GM23248 (cell line): ENCODE measurements around the gene CSRP2. TPM values are rescaled to one million over a fixed set of nuclear protein-coding genes. Genes with fewer than 3 reads are reported as not detected.

Experiments used
- DNase-seq: peaks from one replicate; pipeline ENCODE4 v3.0.0-alpha.2; 2015
- H2AFZ ChIP-seq: fragments of 200-600 bp; sonication (generic); 2 replicates; pipeline ENCODE4 v1.6.1; 2016; ENCODE audit warnings: antibody characterized with exemption
- H3F3A ChIP-seq: fragments of 200-600 bp; sonication (generic); 2 replicates; pipeline ENCODE4 v1.6.1; 2016; ENCODE audit warnings: mild to moderate bottlenecking, antibody characterized with exemption, mixed run types; ENCODE audit not compliant: insufficient read depth
- H3K27ac ChIP-seq: fragments of 200-600 bp; sonication (generic); 2 replicates; pipeline ENCODE4 v1.5.1; 2016; ENCODE audit warnings: mild to moderate bottlenecking
- H3K27me3 ChIP-seq: fragments of 200-600 bp; sonication (generic); replicated peaks from 2 replicates; pipeline ENCODE4 v1.6.1; 2016; ENCODE audit warnings: mild to moderate bottlenecking; ENCODE audit not compliant: insufficient read depth
- H3K36me3 ChIP-seq: fragments of 200-600 bp; sonication (generic); 2 replicates; pipeline ENCODE4 v1.6.1; 2016; ENCODE audit warnings: low read depth, mild to moderate bottlenecking
- H3K4me1 ChIP-seq: fragments of 200-600 bp; sonication (generic); 2 replicates; pipeline ENCODE4 v1.6.1; 2016; ENCODE audit warnings: mild to moderate bottlenecking; ENCODE audit not compliant: insufficient read depth
- H3K4me2 ChIP-seq: fragments of 200-600 bp; sonication (generic); one replicate; pipeline ENCODE4 v1.6.1; 2016; ENCODE audit warnings: mild to moderate bottlenecking; ENCODE audit not compliant: unreplicated experiment
- H3K4me3 ChIP-seq: fragments of 200-600 bp; sonication (generic); 2 replicates; pipeline ENCODE4 v1.5.1; 2016; ENCODE audit warnings: mild to moderate bottlenecking
- H3K79me2 ChIP-seq: fragments of 200-600 bp; sonication (generic); 2 replicates; pipeline ENCODE4 v1.6.1; 2016; ENCODE audit warnings: mild to moderate bottlenecking; ENCODE audit not compliant: insufficient read depth
- H3K9ac ChIP-seq: fragments of 200-600 bp; sonication (generic); 2 replicates; pipeline ENCODE4 v1.6.1; 2016; ENCODE audit warnings: mild to moderate bottlenecking
- H3K9me2 ChIP-seq: fragments of 200-600 bp; sonication (generic); 2 replicates; pipeline ENCODE4 v1.6.1; 2016; ENCODE audit warnings: mixed run types, mild to moderate bottlenecking, moderate library complexity; ENCODE audit not compliant: insufficient read depth
- H3K9me3 ChIP-seq: fragments of 200-600 bp; sonication (generic); one replicate; pipeline ENCODE4 v1.6.1; 2017; ENCODE audit warnings: low read depth
- H4K20me1 ChIP-seq: fragments of 200-600 bp; sonication (generic); 2 replicates; pipeline ENCODE4 v1.6.0; 2016; ENCODE audit not compliant: insufficient read depth
- EZH2 ChIP-seq: fragments of 200-600 bp; sonication (generic); IDR thresholded peaks from 2 replicates; pipeline ENCODE4 v1.6.1; 2018; ENCODE audit warnings: antibody characterized with exemption, mild to moderate bottlenecking; ENCODE audit not compliant: insufficient read depth, poor library complexity, severe bottlenecking
- EZH2phosphoT487 ChIP-seq: fragments of 200-600 bp; sonication (generic); IDR thresholded peaks from 2 replicates; pipeline ENCODE4 v1.6.1; 2018; ENCODE audit warnings: antibody characterized with exemption, moderate library complexity, mild to moderate bottlenecking, low read depth; ENCODE audit not compliant: insufficient read depth
- WGBS, 2 experiments: methylation state at CpG; one replicate each; pipeline ENCODE4 v1.1.6; 2015 to 2017; ENCODE audit warnings: low lambda C conversion rate in 2 of 2, low coverage in 1 of 2; ENCODE audit errors: missing lambda C conversion rate in 2 of 2; 5-methylcytosine and 5-hydroxymethylcytosine counted together
- in situ Hi-C: fragments of 300-500 bp; cut with MboI; formaldehyde crosslinking; loops from 2 replicates; pipeline ENCODE4 v1.15.0; 2020
- polyA plus RNA-seq: library from polyadenylated mRNA; unstranded; fragments of >200 nt; fragmentation: Nextera tagmentation; extraction: Ambion mirVana; gene quantifications from 2 replicates; pipeline ENCODE4 v1.2.1, GENCODE V29; 2016
- total RNA-seq: library from RNA; depleted of rRNA; stranded (reverse); fragments of >200 nt; shearing (Covaris generic); gene quantifications from 2 replicates; pipeline ENCODE4 v1.2.3, GENCODE V29; 2014

CSRP2 gene
- total and polyA plus RNA-seq, 2 experiments from 2014 or later: 53.0 to 80.5 TPM

GRCh38 chr12:76921891-76922664, 43.3 kb upstream of the CSRP2 start:
- H3K79me2 ChIP-seq: no peaks in the 10 kb centered on the region
- H3K4me3 ChIP-seq: no peak overlapping the region
- H2AFZ ChIP-seq: no peak overlapping the region
- no peaks in the 10 kb centered on the region for H3K27me3 ChIP-seq
- H3K9ac ChIP-seq: no peak overlapping the region
- no peak overlapping the region for H3K27ac ChIP-seq
- peak; percentile 59 for DNase-seq
- H3K9me2 ChIP-seq: no peaks in the 10 kb centered on the region
- in situ Hi-C loops: no loop called here
- no peaks in the 10 kb centered on the region for H4K20me1 ChIP-seq
- 0 out of 2 replicates have a peak, but pooled peaks cover 9% of the 10 kb centered on the region for H3F3A ChIP-seq
- H3K9me3 ChIP-seq: no peaks in the 10 kb centered on the region
- TF ChIP-seq EZH2phosphoT487 (no peak), EZH2 (no peak)
- no peak overlapping the region for H3K4me2 ChIP-seq
- peaks cover 13% of the 10 kb centered on the region for H3K4me1 ChIP-seq
- H3K36me3 ChIP-seq: no peaks in the 10 kb centered on the region
- 31 to 39% methylated on average over 6 of the region's 6 CpGs for WGBS, 2 experiments

- WGBS, 2 experiments: 42 to 64% methylated on average over 2 of the region's 2 CpGs
Observed at GRCh38 chr12:76921100-76921471, 42.3 kb upstream of the CSRP2 start.

GRCh38 chr12:76920172-76921099, 41.6 kb upstream of the CSRP2 start:
- peaks cover 24% of the 10 kb centered on the region for H3K4me1 ChIP-seq
- no peaks in the 10 kb centered on the region for H3K9me3 ChIP-seq
- no peaks in the 10 kb centered on the region for H3K27me3 ChIP-seq
- H3K9me2 ChIP-seq: no peaks in the 10 kb centered on the region
- H4K20me1 ChIP-seq: no peaks in the 10 kb centered on the region
- no peak overlapping the region for H2AFZ ChIP-seq
- no peak overlapping the region for H3K27ac ChIP-seq
- in situ Hi-C loops: no loop called here
- peaks cover 17% of the 10 kb centered on the region; the same call in 1 of the 2 replicates for H3F3A ChIP-seq
- 84 to 86% methylated on average over 9 of the region's 9 CpGs for WGBS, 2 experiments
- no peak overlapping the region for H3K9ac ChIP-seq
- no peak for TF ChIP-seq EZH2
- TF ChIP-seq EZH2phosphoT487: no peak
- no peak overlapping the region for H3K4me3 ChIP-seq
- DNase-seq: no peak
- H3K4me2 ChIP-seq: no peak overlapping the region
- no peaks in the 10 kb centered on the region for H3K79me2 ChIP-seq
- no peaks in the 10 kb centered on the region for H3K36me3 ChIP-seq

More at GRCh38 chr12:76921100-76921471, 42.3 kb upstream of the CSRP2 start:
- no peak for TF ChIP-seq EZH2phosphoT487
- no peak for TF ChIP-seq EZH2
- Histone ChIP-seq H3K27ac (no peak overlapping the region), H3K9ac (no peak overlapping the region), H2AFZ (no peak overlapping the region), H3F3A (0 out of 2 replicates have a peak, but pooled peaks cover 10% of the 10 kb centered on the region), H3K79me2 (no peaks in the 10 kb centered on the region), H3K9me3 (no peaks in the 10 kb centered on the region), H3K9me2 (no peaks in the 10 kb centered on the region), H3K4me3 (no peak overlapping the region), H3K4me1 (peaks cover 17% of the 10 kb centered on the region), H4K20me1 (no peaks in the 10 kb centered on the region), H3K36me3 (no peaks in the 10 kb centered on the region), H3K27me3 (no peaks in the 10 kb centered on the region), H3K4me2 (no peak overlapping the region)
- in situ Hi-C loops: no loop called here
- DNase-seq: no peak

- no peak overlapping the region for H3K27ac ChIP-seq
Observed at GRCh38 chr12:76919383-76920171, 40.8 kb upstream of the CSRP2 start.

More at GRCh38 chr12:76919383-76920171, 40.8 kb upstream of the CSRP2 start:
- H2AFZ ChIP-seq: no peak overlapping the region
- H3K36me3 ChIP-seq: no peaks in the 10 kb centered on the region
- H4K20me1 ChIP-seq: no peaks in the 10 kb centered on the region
- H3K4me2 ChIP-seq: no peak overlapping the region
- peaks cover 19% of the 10 kb centered on the region; the same call in 1 of the 2 replicates for H3F3A ChIP-seq
- no peak for DNase-seq
- no peak overlapping the region for H3K4me3 ChIP-seq
- in situ Hi-C loops: no loop called here
- H3K9me3 ChIP-seq: no peaks in the 10 kb centered on the region
- 85 to 88% methylated on average over 9 of the region's 9 CpGs for WGBS, 2 experiments
- H3K27me3 ChIP-seq: no peaks in the 10 kb centered on the region
- no peak overlapping the region for H3K9ac ChIP-seq
- TF ChIP-seq EZH2phosphoT487: no peak
- TF ChIP-seq EZH2: no peak
- H3K4me1 ChIP-seq: peaks cover 27% of the 10 kb centered on the region
- H3K79me2 ChIP-seq: no peaks in the 10 kb centered on the region
- H3K9me2 ChIP-seq: no peaks in the 10 kb centered on the region
